H1 (cell line): ENCODE data around the gene NFATC4. TPM values are rescaled to one million over a fixed set of nuclear protein-coding genes. Genes with fewer than 3 reads are reported as not detected.

Source experiments
- CTCF ChIA-PET: fragments of 300-600 bp; sonication (Branson Sonifier 250); formaldehyde crosslinking; loops from one replicate; lab custom pipeline; 2021; ENCODE audit not compliant: partially characterized antibody; lab: Charles Lee
- POLR2A ChIA-PET: fragments of 300-600 bp; sonication (Branson Sonifier 250); formaldehyde crosslinking; loops from one replicate; lab custom pipeline; 2021; ENCODE audit warnings: inconsistent platforms; ENCODE audit not compliant: partially characterized antibody; lab: Charles Lee
- DNase-seq, 2 experiments: peaks; one replicate each; pipeline versions ENCODE4 v3.0.0 to v3.0.0-alpha.2; 2010 to 2022; ENCODE audit warnings: low spot score in 2 of 2, low read depth in 1 of 2, mixed read lengths in 1 of 2
- FAIRE-seq: peaks from 2 replicates; lab custom pipeline; 2011; peaks lifted over from hg19 to GRCh38; lab: Jason Lieb, UNC
- H2AFZ ChIP-seq: 2 replicates; pipeline ENCODE4 v1.8.1; 2012; ENCODE audit warnings: low read length, inconsistent platforms
- H2AK5ac ChIP-seq: 2 replicates; pipeline ENCODE4 v1.6.1; 2013; ENCODE audit warnings: low read depth, low read length
- H2BK120ac ChIP-seq: replicated peaks from 2 replicates; pipeline ENCODE3; 2013; ENCODE audit warnings: low read depth, low read length, inconsistent platforms
- H2BK12ac ChIP-seq: 2 replicates; pipeline ENCODE4 v1.6.1; 2013; ENCODE audit warnings: low read depth, low read length
- H2BK15ac ChIP-seq: 2 replicates; pipeline ENCODE4 v1.6.1; 2013; ENCODE audit warnings: low read length
- H2BK20ac ChIP-seq: 2 replicates; pipeline ENCODE4 v1.6.1; 2013; ENCODE audit warnings: low read length
- H2BK5ac ChIP-seq: 2 replicates; pipeline ENCODE4 v1.6.1; 2013; ENCODE audit warnings: low read depth, low read length
- H3K14ac ChIP-seq: 2 replicates; pipeline ENCODE4 v1.6.1; 2013; ENCODE audit warnings: inconsistent platforms; ENCODE audit not compliant: insufficient read length
- H3K18ac ChIP-seq: 2 replicates; pipeline ENCODE4 v1.6.1; 2013; ENCODE audit warnings: low read length; ENCODE audit errors: extremely low read depth
- H3K23ac ChIP-seq: 2 replicates; pipeline ENCODE4 v1.6.1; 2013; ENCODE audit warnings: inconsistent platforms; ENCODE audit not compliant: insufficient read length
- H3K23me2 ChIP-seq: 2 replicates; pipeline ENCODE4 v1.6.1; 2013; ENCODE audit warnings: low read depth, low read length
- H3K27ac ChIP-seq: 2 replicates; pipeline ENCODE4 v1.6.1; 2011; ENCODE audit warnings: low read depth, low read length, inconsistent platforms
- H3K27me3 ChIP-seq, 4 experiments: replicated peaks in 1 of 4; 1 replicate in 1 of 4; 2 replicates in 3 of 4; pipeline versions ENCODE4 v1.6.1 to v1.8.1; 2011 to 2013; ENCODE audit warnings: low read length in 3 of 4, mild to moderate bottlenecking in 3 of 4, inconsistent platforms in 2 of 4, mixed read lengths in 2 of 4, moderate library complexity in 1 of 4; ENCODE audit not compliant: control insufficient read depth in 3 of 4, insufficient read depth in 3 of 4; ENCODE audit errors: extremely low read depth in 1 of 4
- H3K36me3 ChIP-seq, 4 experiments: 2 replicates each; pipeline versions ENCODE4 v1.6.1 to v1.8.1; 2011 to 2013; ENCODE audit warnings: mild to moderate bottlenecking in 4 of 4, low read length in 3 of 4, moderate library complexity in 2 of 4, control low read depth in 1 of 4, inconsistent platforms in 1 of 4; ENCODE audit not compliant: insufficient read depth in 4 of 4, control insufficient read depth in 2 of 4
- H3K4ac ChIP-seq: replicated peaks from 2 replicates; pipeline ENCODE3; 2013; ENCODE audit warnings: low read length, low read depth, mixed read lengths, inconsistent platforms; ENCODE audit not compliant: insufficient read length
- H3K4me1 ChIP-seq, 4 experiments: replicated peaks in 1 of 4; 1 replicate in 1 of 4; 2 replicates in 3 of 4; pipeline versions ENCODE4 v1.6.1 to v1.8.1; 2011 to 2013; ENCODE audit warnings: low read length in 3 of 4, inconsistent platforms in 2 of 4, mixed read lengths in 1 of 4; ENCODE audit not compliant: insufficient read depth in 4 of 4, control insufficient read depth in 3 of 4
- H3K4me2 ChIP-seq, 2 experiments: 2 replicates each; pipeline versions ENCODE4 v1.6.1 to v1.8.1; 2011 to 2013; ENCODE audit warnings: low read depth in 2 of 2, low read length in 2 of 2, control low read depth in 1 of 2, inconsistent platforms in 1 of 2, mild to moderate bottlenecking in 1 of 2; ENCODE audit not compliant: insufficient read depth in 1 of 2
- H3K4me3 ChIP-seq, 4 experiments: fragments of 200-600, 300-600 bp in 1 of 4; sonication (generic), shearing (Covaris generic), sonication (Bioruptor Twin) in 1 of 4; 2 replicates each; pipeline versions ENCODE4 v1.5.1 to v1.8.1; 2011 to 2016; ENCODE audit warnings: low read length in 4 of 4, low read depth in 3 of 4, control low read depth in 2 of 4, inconsistent platforms in 2 of 4, mild to moderate bottlenecking in 2 of 4, mixed read lengths in 1 of 4, moderate library complexity in 1 of 4; ENCODE audit not compliant: insufficient read depth in 2 of 4; ENCODE audit errors: extremely low read depth in 1 of 4
- H3K56ac ChIP-seq: replicated peaks from 2 replicates; pipeline ENCODE3; 2013; ENCODE audit warnings: low read depth, mild to moderate bottlenecking, mixed read lengths, low read length, inconsistent platforms; ENCODE audit not compliant: insufficient read length
- H3K79me1 ChIP-seq: 2 replicates; pipeline ENCODE4 v1.6.1; 2013; ENCODE audit warnings: low read depth, low read length, control low read depth
- H3K79me2 ChIP-seq, 2 experiments: 2 replicates each; pipeline versions ENCODE4 v1.6.1 to v1.8.1; 2012 to 2013; ENCODE audit warnings: low read length in 2 of 2, mild to moderate bottlenecking in 2 of 2, inconsistent platforms in 1 of 2; ENCODE audit not compliant: insufficient read depth in 2 of 2, control insufficient read depth in 1 of 2
- H3K9ac ChIP-seq, 4 experiments: replicated peaks in 1 of 4; 1 replicate in 1 of 4; 2 replicates in 3 of 4; pipeline versions ENCODE4 v1.6.1 to v1.8.1; 2011 to 2013; ENCODE audit warnings: low read depth in 3 of 4, low read length in 3 of 4, control low read depth in 2 of 4, mild to moderate bottlenecking in 2 of 4, moderate library complexity in 2 of 4, inconsistent platforms in 1 of 4; ENCODE audit errors: extremely low read depth in 1 of 4
- H3K9me3 ChIP-seq, 2 experiments: 2 replicates each; pipeline versions ENCODE4 v1.6.1 to v1.8.1; 2012 to 2013; ENCODE audit warnings: mild to moderate bottlenecking in 2 of 2, moderate library complexity in 2 of 2, control low read depth in 1 of 2, inconsistent platforms in 1 of 2, low read depth in 1 of 2, low read length in 1 of 2, mixed read lengths in 1 of 2; ENCODE audit not compliant: insufficient read depth in 2 of 2
- H4K20me1 ChIP-seq, 2 experiments: replicated peaks in 1 of 2; 2 replicates each; pipeline versions ENCODE3 to v1.8.1; 2011 to 2013; ENCODE audit warnings: inconsistent platforms in 2 of 2, low read length in 2 of 2, mild to moderate bottlenecking in 1 of 2; ENCODE audit not compliant: insufficient read depth in 2 of 2, control insufficient read depth in 1 of 2
- H4K5ac ChIP-seq: 2 replicates; pipeline ENCODE4 v1.6.1; 2013; ENCODE audit warnings: low read length, low read depth, mixed read lengths, inconsistent platforms; ENCODE audit not compliant: insufficient read length
- H4K8ac ChIP-seq: 2 replicates; pipeline ENCODE4 v1.8.0; 2013; ENCODE audit warnings: mild to moderate bottlenecking, moderate library complexity, low read length, inconsistent platforms; ENCODE audit not compliant: insufficient read depth; ENCODE audit errors: extremely low read depth
- H4K91ac ChIP-seq: replicated peaks from 2 replicates; pipeline ENCODE3; 2013; ENCODE audit warnings: low read length, mixed read lengths, inconsistent platforms; ENCODE audit not compliant: insufficient read length
- ATF3 ChIP-seq: IDR thresholded peaks from 2 replicates; pipeline ENCODE4 v1.6.1; 2011; ENCODE audit warnings: low read depth, mild to moderate bottlenecking, low read length; ENCODE audit not compliant: insufficient read depth
- CHD2 ChIP-seq: IDR thresholded peaks from 2 replicates; pipeline ENCODE4 v1.6.1; 2012; ENCODE audit warnings: low read length, improper control_type of control experiment
- CTBP2 ChIP-seq: IDR thresholded peaks from 2 replicates; pipeline ENCODE4 v1.7.0; 2011; ENCODE audit warnings: borderline replicate concordance, mild to moderate bottlenecking, moderate library complexity, mixed read lengths, low read length; ENCODE audit not compliant: insufficient read depth, insufficient read length
- CTCF ChIP-seq, 3 experiments: IDR thresholded peaks; 1 replicate in 2 of 3; 2 replicates in 1 of 3; pipeline versions ENCODE4 v1.5.1 to v1.6.1; 2011; ENCODE audit warnings: low read length in 3 of 3, mild to moderate bottlenecking in 3 of 3, inconsistent platforms in 2 of 3, low read depth in 1 of 3, moderate library complexity in 1 of 3; ENCODE audit not compliant: insufficient read depth in 1 of 3; ENCODE audit errors: control extremely low read depth in 1 of 3
- JUND ChIP-seq: IDR thresholded peaks from 2 replicates; pipeline ENCODE4 v1.6.1; 2011; ENCODE audit warnings: mild to moderate bottlenecking, improper control_type of control experiment, low read length
- MAX ChIP-seq: IDR thresholded peaks from 2 replicates; pipeline ENCODE4 v1.6.1; 2012; ENCODE audit warnings: inconsistent platforms
- POLR2A ChIP-seq, 2 experiments: IDR thresholded peaks; 1 replicate in 1 of 2; 2 replicates in 1 of 2; pipeline ENCODE4 v1.6.1; 2011; ENCODE audit warnings: low read depth in 2 of 2, low read length in 2 of 2, mild to moderate bottlenecking in 2 of 2; ENCODE audit errors: control extremely low read depth in 1 of 2
- POLR2AphosphoS5 ChIP-seq: IDR thresholded peaks from 2 replicates; pipeline ENCODE4 v1.6.1; 2011; ENCODE audit warnings: low read depth, low read length
- SAP30 ChIP-seq: fragments of 300-600 bp; sonication (generic); IDR thresholded peaks from 2 replicates; pipeline ENCODE4 v1.7.1; 2012; ENCODE audit warnings: low read length, moderate library complexity, mild to moderate bottlenecking, inconsistent platforms; ENCODE audit not compliant: insufficient read depth, insufficient replicate concordance
- SUZ12 ChIP-seq: fragments of 200-600 bp; sonication (generic); IDR thresholded peaks from 2 replicates; pipeline ENCODE4 v1.6.1; 2012; ENCODE audit warnings: mild to moderate bottlenecking, inconsistent platforms, low read length, moderate library complexity, mixed read lengths
- TBP ChIP-seq: IDR thresholded peaks from 2 replicates; pipeline ENCODE4 v1.6.1; 2011; ENCODE audit warnings: low read depth, low read length, improper control_type of control experiment
- WGBS, 2 experiments: shearing (Covaris generic) in 1 of 2; methylation state at CpG; one replicate each; pipeline versions ENCODE4 v1.1.6 to v1.1.7; 2013 to 2015; ENCODE audit warnings: low lambda C conversion rate in 2 of 2, mixed read lengths in 2 of 2, inconsistent platforms in 1 of 2, low coverage in 1 of 2, missing lambda C conversion rate in 1 of 2; ENCODE audit not compliant: insufficient replicate concordance in 2 of 2, insufficient coverage in 1 of 2, insufficient read length in 1 of 2; ENCODE audit errors: extremely low coverage in 1 of 2, missing lambda C conversion rate in 1 of 2; 5-methylcytosine and 5-hydroxymethylcytosine counted together
- polyA plus RNA-seq, 7 experiments: library from polyadenylated mRNA; depleted of rRNA in 3 of 7; stranded (reverse) in 5 of 7; unstranded in 2 of 7; fragments of >200 nt in 5 of 7; fragments of 200-250 nt in 2 of 7; gene quantifications; 1 replicate in 5 of 7; 2 replicates in 1 of 7; 4 replicates in 1 of 7; pipeline versions ENCODE4 v1.2.1 to v1.2.3, GENCODE V29; 2011 to 2013; ENCODE audit warnings: missing spikeins in 2 of 7, mixed read lengths in 2 of 7
- total RNA-seq: library from RNA; stranded (reverse); fragmentation: NEBNext Ultra II Directional; extraction: Animal tissue kit (Norgen Biotek cat#: 25700); gene quantifications from 2 replicates; pipeline ENCODE4 v1.2.1, GENCODE V29; 2021

The NFATC4 gene
- total and polyA plus RNA-seq, 2 of the 8 experiments (the other 6 are each of a cell fraction or from before 2014, with no cell fraction given): 47.3 to 50.3 TPM

- no peaks in the 10 kb centered on the region for H3K36me3 ChIP-seq
- H3K79me2 ChIP-seq: no peaks in the 10 kb centered on the region
- no peak overlapping the region for H3K4ac ChIP-seq
- DNase-seq: no peak
- no peaks in the 10 kb centered on the region for H3K4me1 ChIP-seq
- no peaks in the 10 kb centered on the region for H3K79me1 ChIP-seq
- peaks cover 0 to 8% (median 7%) of the 10 kb centered on the region in 4 experiments; a peak in 5 of 7 replicates for H3K27me3 ChIP-seq
- no peak overlapping the region for H3K4me3 ChIP-seq
- H3K23ac ChIP-seq: no peak overlapping the region
- 85% methylated on average over 7 of the region's 7 CpGs; no CpG with 5 or more reads in 1 of the 2 experiments for WGBS, 2 experiments
- no peak overlapping the region for H3K56ac ChIP-seq
- H2BK20ac ChIP-seq: no peak overlapping the region
- H4K8ac ChIP-seq: no peak overlapping the region
- no peak overlapping the region for H2AK5ac ChIP-seq
- H4K20me1 ChIP-seq: peaks cover 0 to 2% of the 10 kb centered on the region in 2 experiments
- CTCF ChIA-PET: interaction anchor here (1.0 to 4.4 kb wide), 3 partner anchors 11 to 81 kb away, joined by 3 to 23 read pairs (median 18); no protein-coding TSS in a partner anchor
- H3K23me2 ChIP-seq: 0 out of 2 replicates have a peak, but pooled peaks cover 2% of the 10 kb centered on the region
- H3K14ac ChIP-seq: no peak overlapping the region
- no peak overlapping the region for H3K18ac ChIP-seq
- no peak for FAIRE-seq
- no peak overlapping the region for H3K4me2 ChIP-seq
- POLR2A ChIA-PET: interaction anchor here (1.7 kb wide), 1 partner anchor 25 kb away, joined by 3 read pairs; no protein-coding TSS in a partner anchor
- H2AFZ ChIP-seq: no peak overlapping the region
- H4K91ac ChIP-seq: no peak overlapping the region
- H3K9ac ChIP-seq: no peak overlapping the region
- no peak overlapping the region for H3K27ac ChIP-seq
- H3K9me3 ChIP-seq: no peaks in the 10 kb centered on the region
- no peak overlapping the region for H2BK5ac ChIP-seq
- no peak overlapping the region for H2BK15ac ChIP-seq
- no peak overlapping the region for H4K5ac ChIP-seq
- H2BK120ac ChIP-seq: no peak overlapping the region
- H2BK12ac ChIP-seq: no peak overlapping the region
- TF ChIP-seq SUZ12 (no peak), MAX (no peak), CHD2 (no peak), CTCF (IDR thresholded peaks at IDR 0.05; ENCODE audit: control extremely low read depth in 1 of 3, insufficient read depth in 1 of 3, low read depth in 1 of 3, low read length in 3 of 3) (no peak), ATF3 (no peak), TBP (no peak), SAP30 (no peak), POLR2A (IDR thresholded peaks at IDR 0.05; ENCODE audit: control extremely low read depth in 1 of 2, low read depth in 2 of 2, low read length in 2 of 2) (no peak), POLR2AphosphoS5 (no peak), JUND (no peak), CTBP2 (no peak)
Observed at GRCh38 chr14:24355009-24355408, 13.0 kb upstream of the NFATC4 start.
